ENCODE results near the gene PLXNA2.
A peak's percentile ranks its signal among the peaks of the same experiment; 100 is the strongest.

The PLXNA2 gene

GRCh38 chr1:208028526-208028925 lies 215.7 kb downstream of the PLXNA2 start:
- Mint-ChIP-seq H3K9me3 (no peaks in the 10 kb centered on the region), H3K27me3 (ENCODE audit: low read depth) (peaks cover 20% of the 10 kb centered on the region), H3K36me3 (ENCODE audit: low read depth) (peaks cover 77% of the 10 kb centered on the region), H3K4me3 (peak overlapping the region in 1 of 3 experiments; percentile 32), H3K4me1 (peaks cover 60% of the 10 kb centered on the region), H3K27ac (peak overlapping the region in 1 of 3 experiments; percentile 77)
- no peak for TF ChIP-seq CTCF (IDR thresholded peaks at IDR 0.05; ENCODE audit: unreplicated experiment in 3 of 3)

GRCh38 chr1:208027861-208028260 lies 216.3 kb downstream of the PLXNA2 start:
- TF ChIP-seq CTCF (IDR thresholded peaks at IDR 0.05; ENCODE audit: unreplicated experiment in 3 of 3): no peak
- peaks cover 20% of the 10 kb centered on the region for H3K27me3 Mint-ChIP-seq (ENCODE audit: low read depth)
- H3K36me3 Mint-ChIP-seq (ENCODE audit: low read depth): peaks cover 71% of the 10 kb centered on the region
- no peak overlapping the region for H3K4me3 Mint-ChIP-seq
- no peak overlapping the region for H3K27ac Mint-ChIP-seq
- H3K4me1 Mint-ChIP-seq: peaks cover 59% of the 10 kb centered on the region
- no peaks in the 10 kb centered on the region for H3K9me3 Mint-ChIP-seq

DNA sequence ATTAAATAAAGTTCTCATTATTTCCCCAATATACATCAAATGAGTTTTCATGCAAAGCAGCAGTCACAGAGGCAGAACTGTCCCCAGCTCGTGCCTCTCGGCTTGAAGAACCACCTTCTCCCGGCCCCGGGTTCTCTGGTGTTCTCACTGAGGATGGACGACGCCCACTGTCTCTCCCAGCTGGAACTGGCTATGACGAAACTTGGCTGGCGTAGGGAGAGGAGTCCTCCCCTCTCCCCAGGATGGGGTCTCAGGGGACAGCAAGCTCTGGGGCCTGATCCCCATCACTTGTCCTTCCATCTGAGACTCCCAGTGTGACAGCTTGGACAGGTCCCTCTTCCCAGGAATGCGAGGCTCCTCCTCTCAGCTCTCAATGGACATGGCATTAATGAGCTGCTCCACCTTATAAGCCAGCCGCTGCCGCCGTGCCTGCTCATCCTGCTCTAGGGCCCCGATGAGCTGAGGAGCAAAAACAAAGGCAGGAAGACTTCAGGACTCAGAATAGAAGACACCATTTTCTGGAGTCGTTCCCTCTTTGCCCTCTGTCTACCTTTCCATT lies 217.2 kb downstream of the PLXNA2 start:
- no peak overlapping the region for H3K4me3 Mint-ChIP-seq
- no peaks in the 10 kb centered on the region for H3K9me3 Mint-ChIP-seq
- H3K36me3 Mint-ChIP-seq (ENCODE audit: low read depth): peaks cover 62% of the 10 kb centered on the region
- no peak for TF ChIP-seq CTCF (IDR thresholded peaks at IDR 0.05; ENCODE audit: unreplicated experiment in 3 of 3)
- H3K27ac Mint-ChIP-seq: no peak overlapping the region
- peaks cover 56% of the 10 kb centered on the region for H3K4me1 Mint-ChIP-seq
- H3K27me3 Mint-ChIP-seq (ENCODE audit: low read depth): peaks cover 20% of the 10 kb centered on the region

- no peak overlapping the region for H3K27ac Mint-ChIP-seq
- peaks cover 48% of the 10 kb centered on the region for H3K36me3 Mint-ChIP-seq (ENCODE audit: low read depth)
- no peaks in the 10 kb centered on the region for H3K9me3 Mint-ChIP-seq
- H3K27me3 Mint-ChIP-seq (ENCODE audit: low read depth): peaks cover 25% of the 10 kb centered on the region
- H3K4me3 Mint-ChIP-seq: no peak overlapping the region
- TF ChIP-seq CTCF (IDR thresholded peaks at IDR 0.05; ENCODE audit: unreplicated experiment in 3 of 3): no peak
- peaks cover 43% of the 10 kb centered on the region for H3K4me1 Mint-ChIP-seq
Observed at GRCh38 chr1:208025031-208025430, 219.2 kb downstream of the PLXNA2 start.

- peaks cover 21% of the 10 kb centered on the region for H3K27me3 Mint-ChIP-seq (ENCODE audit: low read depth)
- H3K4me3 Mint-ChIP-seq: no peak overlapping the region
- H3K9me3 Mint-ChIP-seq: no peaks in the 10 kb centered on the region
- peaks cover 37% of the 10 kb centered on the region for H3K4me1 Mint-ChIP-seq
- no peak for TF ChIP-seq CTCF (IDR thresholded peaks at IDR 0.05; ENCODE audit: unreplicated experiment in 3 of 3)
- no peak overlapping the region for H3K27ac Mint-ChIP-seq
- peaks cover 42% of the 10 kb centered on the region for H3K36me3 Mint-ChIP-seq (ENCODE audit: low read depth)
Observed at GRCh38 chr1:208024406-208024805, 219.8 kb downstream of the PLXNA2 start.

GRCh38 chr1:208019257-208019656 lies 224.9 kb downstream of the PLXNA2 start:
- no peak overlapping the region for H3K27ac Mint-ChIP-seq
- H3K4me1 Mint-ChIP-seq: peaks cover 21% of the 10 kb centered on the region
- TF ChIP-seq CTCF (IDR thresholded peaks at IDR 0.05; ENCODE audit: unreplicated experiment in 3 of 3): no peak
- H3K4me3 Mint-ChIP-seq: no peak overlapping the region
- no peaks in the 10 kb centered on the region for H3K9me3 Mint-ChIP-seq
- H3K36me3 Mint-ChIP-seq (ENCODE audit: low read depth): no peaks in the 10 kb centered on the region
- peaks cover 29% of the 10 kb centered on the region for H3K27me3 Mint-ChIP-seq (ENCODE audit: low read depth)

Measured in nephron (organoid).